DND-41 (cell line): Measurements from ENCODE around the gene ATP6V1C2.

Experiments
- EZH2 ChIP-seq: IDR thresholded peaks from 3 replicates; pipeline ENCODE4 v1.6.1; 2012; ENCODE audit warnings: borderline replicate concordance, low read depth, mild to moderate bottlenecking, moderate library complexity, low read length, inconsistent platforms; ENCODE audit not compliant: severe bottlenecking
- TF ChIP-seq, protein P1 (sequence below): IDR thresholded peaks from 2 replicates; pipeline ENCODE4 v1.5.1; 2012; ENCODE audit warnings: borderline replicate concordance, low read length, moderate library complexity, mild to moderate bottlenecking; ENCODE audit not compliant: poor library complexity, severe bottlenecking; ENCODE audit errors: extremely low read depth

DNA sequence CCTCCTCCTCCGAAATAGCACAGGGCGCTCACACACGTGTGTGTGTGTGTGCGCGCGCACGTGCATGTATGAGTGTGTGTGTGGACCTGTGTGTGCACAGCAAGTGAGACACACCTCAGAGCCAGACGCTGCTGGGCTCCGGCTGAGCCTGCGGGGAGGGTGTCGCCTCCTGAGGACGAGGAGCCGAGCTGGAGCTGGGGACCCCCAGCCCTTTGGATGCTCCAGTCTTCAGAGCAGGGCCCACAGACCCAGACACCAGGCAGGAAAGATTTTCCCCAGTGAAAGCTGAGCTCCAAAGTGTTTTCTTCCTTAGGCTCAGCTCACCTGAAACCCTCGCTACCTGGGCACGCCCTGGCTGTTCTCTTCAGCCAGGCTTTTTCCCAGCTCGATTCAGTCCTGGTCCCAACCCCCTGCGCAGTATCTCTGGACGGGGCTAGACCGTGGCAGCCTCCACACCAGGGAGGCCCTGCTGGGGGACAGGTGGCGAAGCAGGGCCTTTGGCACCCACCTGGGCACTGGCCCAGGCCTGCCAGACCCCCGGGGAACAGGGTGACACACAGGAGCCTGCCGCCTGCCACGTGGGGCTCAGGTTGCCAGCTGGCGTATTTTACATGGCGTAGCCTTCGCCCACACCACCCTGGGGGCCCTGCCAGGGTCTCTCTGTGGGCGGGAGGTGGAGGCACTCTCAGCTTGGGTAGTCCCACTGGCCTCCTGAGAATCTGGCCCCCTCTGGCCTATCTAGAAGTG is 55.0 kb downstream of the ATP6V1C2 start:
- TF ChIP-seq EZH2 = no peak
- TF ChIP-seq, protein P1, sequence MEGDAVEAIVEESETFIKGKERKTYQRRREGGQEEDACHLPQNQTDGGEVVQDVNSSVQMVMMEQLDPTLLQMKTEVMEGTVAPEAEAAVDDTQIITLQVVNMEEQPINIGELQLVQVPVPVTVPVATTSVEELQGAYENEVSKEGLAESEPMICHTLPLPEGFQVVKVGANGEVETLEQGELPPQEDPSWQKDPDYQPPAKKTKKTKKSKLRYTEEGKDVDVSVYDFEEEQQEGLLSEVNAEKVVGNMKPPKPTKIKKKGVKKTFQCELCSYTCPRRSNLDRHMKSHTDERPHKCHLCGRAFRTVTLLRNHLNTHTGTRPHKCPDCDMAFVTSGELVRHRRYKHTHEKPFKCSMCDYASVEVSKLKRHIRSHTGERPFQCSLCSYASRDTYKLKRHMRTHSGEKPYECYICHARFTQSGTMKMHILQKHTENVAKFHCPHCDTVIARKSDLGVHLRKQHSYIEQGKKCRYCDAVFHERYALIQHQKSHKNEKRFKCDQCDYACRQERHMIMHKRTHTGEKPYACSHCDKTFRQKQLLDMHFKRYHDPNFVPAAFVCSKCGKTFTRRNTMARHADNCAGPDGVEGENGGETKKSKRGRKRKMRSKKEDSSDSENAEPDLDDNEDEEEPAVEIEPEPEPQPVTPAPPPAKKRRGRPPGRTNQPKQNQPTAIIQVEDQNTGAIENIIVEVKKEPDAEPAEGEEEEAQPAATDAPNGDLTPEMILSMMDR = no peak
